Stimulated activated CD8-positive, alpha-beta memory T cell treated with anti-CD3 and anti-CD28 coated beads, Interleukin-15, amount 100 ng/mL, for 48 hours (primary cell): ENCODE results near the gene SF1.
"Not testable (repeated sequence)": the region's sequence is repeated elsewhere in the genome, so short reads cannot be mapped to it uniquely, and the experiment has no call there.

Experiments
- DNase-seq, 2 donors: peaks; one replicate each; pipeline ENCODE4 v3.0.0-alpha.2; 2020; ENCODE audit warnings: low read depth in 2 of 2

The SF1 gene

GRCh38 chr11:64778473-64779298 is at the start of gene SF1:
SF1 (minus strand) TSS chr11:64778542; CDS start chr11:64778392, 150 bp downstream.
- DNase-seq, result peak; percentile 98 to 99

GRCh38 chr11:64827451-64827839 is 49.1 kb upstream of the SF1 start:
- no peak for DNase-seq

GRCh38 chr11:64826578-64827450 is 48.5 kb upstream of the SF1 start:
- no peak for DNase-seq

GRCh38 chr11:64826062-64826461 is 47.7 kb upstream of the SF1 start:
- DNase-seq, result no peak

GRCh38 chr11:64823568-64824119 is 45.3 kb upstream of the SF1 start:
- no peak for DNase-seq

- no peak for DNase-seq
Measured at GRCh38 chr11:64817476-64817875, 39.1 kb upstream of the SF1 start.

GRCh38 chr11:64815433-64815832 is 37.1 kb upstream of the SF1 start:
- not testable (repeated sequence) for DNase-seq

GRCh38 chr11:64814712-64815187 is 36.4 kb upstream of the SF1 start:
- no peak for DNase-seq

GRCh38 chr11:64813826-64814225 is 35.5 kb upstream of the SF1 start:
- DNase-seq, result no peak

- DNase-seq, result no peak
Measured at GRCh38 chr11:64810891-64811272, 32.5 kb upstream of the SF1 start.

GRCh38 chr11:64810271-64810890 is 32.0 kb upstream of the SF1 start, which contains the start of gene MEN1:
MEN1 (minus strand) TSS chr11:64810551; CDS start chr11:64810109, 442 bp downstream.
- peak; percentile 78 to 85 for DNase-seq

GRCh38 chr11:64809781-64810241 is 31.5 kb upstream of the SF1 start:
- DNase-seq, result no peak

- no peak for DNase-seq
Measured at GRCh38 chr11:64805481-64805880, 27.1 kb upstream of the SF1 start.

GRCh38 chr11:64804346-64805210 is 26.2 kb upstream of the SF1 start:
- no peak for DNase-seq

GRCh38 chr11:64803846-64804345 is 25.6 kb upstream of the SF1 start:
- no peak for DNase-seq

- peak; percentile 81 to 83 for DNase-seq
Measured at GRCh38 chr11:64803158-64803845, 25.0 kb upstream of the SF1 start, which contains the start of gene MAP4K2. MAP4K2 (minus strand) TSS chr11:64803214; CDS start chr11:64803149, 65 bp downstream.

- DNase-seq, result peak in 1 of 2 donors; percentile 21
Measured at GRCh38 chr11:64802370-64803157, 24.2 kb upstream of the SF1 start.

GRCh38 chr11:64801561-64802369 is 23.4 kb upstream of the SF1 start:
- no peak for DNase-seq
